ENCODE measurements around the gene ARGLU1.

DNA sequence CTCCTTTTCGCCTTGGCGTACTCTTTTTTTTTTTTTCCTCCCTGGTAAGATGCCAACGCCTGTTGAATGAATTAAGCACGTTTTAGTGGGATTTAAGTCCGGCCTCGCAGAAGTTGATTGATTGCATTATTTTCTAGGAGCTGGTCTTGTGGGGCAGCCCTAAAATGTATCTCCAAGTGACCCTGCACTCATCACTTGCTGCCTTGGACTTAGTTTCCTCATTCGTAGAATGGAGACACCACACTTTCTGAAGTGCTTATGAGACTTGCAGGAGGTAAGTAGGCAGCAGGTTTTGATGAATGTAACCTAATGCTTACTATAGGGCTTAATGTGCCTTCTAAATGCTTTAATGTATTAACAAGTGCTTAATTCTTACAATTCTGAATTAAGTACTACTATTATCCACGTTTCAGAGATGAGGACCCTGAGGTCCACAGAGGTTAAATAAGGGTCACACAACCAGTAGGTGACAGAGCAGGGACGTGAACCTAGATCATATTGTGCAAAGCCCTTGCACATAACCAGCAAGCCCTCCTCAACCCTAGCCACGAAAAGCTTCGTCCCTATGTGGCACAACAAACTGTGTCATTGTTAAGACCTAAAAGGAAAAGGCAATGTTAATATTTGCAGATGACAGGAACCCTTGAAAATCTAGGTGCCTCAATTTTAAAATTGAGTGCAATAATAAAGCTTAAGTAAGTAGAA lies 514 bp upstream of the ARGLU1 start:
- TF ChIP-seq EZH2 (IDR thresholded peaks at IDR 0.05; ENCODE audit: low read depth, unreplicated experiment) (no peak), EZH2phosphoT487 (IDR thresholded peaks at IDR 0.05; ENCODE audit: unreplicated experiment) (no peak), ZNF114 (CRISPR knock-in tag; IDR thresholded peaks at IDR 0.05) (no peak), POLR2AphosphoS5 (IDR thresholded peaks at IDR 0.05; ENCODE audit: low read depth) (no peak), JUNB (IDR thresholded peaks at IDR 0.05; ENCODE audit: unreplicated experiment) (no peak)
- TF ChIP-seq, protein P1, sequence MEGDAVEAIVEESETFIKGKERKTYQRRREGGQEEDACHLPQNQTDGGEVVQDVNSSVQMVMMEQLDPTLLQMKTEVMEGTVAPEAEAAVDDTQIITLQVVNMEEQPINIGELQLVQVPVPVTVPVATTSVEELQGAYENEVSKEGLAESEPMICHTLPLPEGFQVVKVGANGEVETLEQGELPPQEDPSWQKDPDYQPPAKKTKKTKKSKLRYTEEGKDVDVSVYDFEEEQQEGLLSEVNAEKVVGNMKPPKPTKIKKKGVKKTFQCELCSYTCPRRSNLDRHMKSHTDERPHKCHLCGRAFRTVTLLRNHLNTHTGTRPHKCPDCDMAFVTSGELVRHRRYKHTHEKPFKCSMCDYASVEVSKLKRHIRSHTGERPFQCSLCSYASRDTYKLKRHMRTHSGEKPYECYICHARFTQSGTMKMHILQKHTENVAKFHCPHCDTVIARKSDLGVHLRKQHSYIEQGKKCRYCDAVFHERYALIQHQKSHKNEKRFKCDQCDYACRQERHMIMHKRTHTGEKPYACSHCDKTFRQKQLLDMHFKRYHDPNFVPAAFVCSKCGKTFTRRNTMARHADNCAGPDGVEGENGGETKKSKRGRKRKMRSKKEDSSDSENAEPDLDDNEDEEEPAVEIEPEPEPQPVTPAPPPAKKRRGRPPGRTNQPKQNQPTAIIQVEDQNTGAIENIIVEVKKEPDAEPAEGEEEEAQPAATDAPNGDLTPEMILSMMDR (conservative IDR thresholded peaks at IDR 0.05; ENCODE audit: low read depth in 2 of 2) = no peak
- TF ChIP-seq, protein P2, sequence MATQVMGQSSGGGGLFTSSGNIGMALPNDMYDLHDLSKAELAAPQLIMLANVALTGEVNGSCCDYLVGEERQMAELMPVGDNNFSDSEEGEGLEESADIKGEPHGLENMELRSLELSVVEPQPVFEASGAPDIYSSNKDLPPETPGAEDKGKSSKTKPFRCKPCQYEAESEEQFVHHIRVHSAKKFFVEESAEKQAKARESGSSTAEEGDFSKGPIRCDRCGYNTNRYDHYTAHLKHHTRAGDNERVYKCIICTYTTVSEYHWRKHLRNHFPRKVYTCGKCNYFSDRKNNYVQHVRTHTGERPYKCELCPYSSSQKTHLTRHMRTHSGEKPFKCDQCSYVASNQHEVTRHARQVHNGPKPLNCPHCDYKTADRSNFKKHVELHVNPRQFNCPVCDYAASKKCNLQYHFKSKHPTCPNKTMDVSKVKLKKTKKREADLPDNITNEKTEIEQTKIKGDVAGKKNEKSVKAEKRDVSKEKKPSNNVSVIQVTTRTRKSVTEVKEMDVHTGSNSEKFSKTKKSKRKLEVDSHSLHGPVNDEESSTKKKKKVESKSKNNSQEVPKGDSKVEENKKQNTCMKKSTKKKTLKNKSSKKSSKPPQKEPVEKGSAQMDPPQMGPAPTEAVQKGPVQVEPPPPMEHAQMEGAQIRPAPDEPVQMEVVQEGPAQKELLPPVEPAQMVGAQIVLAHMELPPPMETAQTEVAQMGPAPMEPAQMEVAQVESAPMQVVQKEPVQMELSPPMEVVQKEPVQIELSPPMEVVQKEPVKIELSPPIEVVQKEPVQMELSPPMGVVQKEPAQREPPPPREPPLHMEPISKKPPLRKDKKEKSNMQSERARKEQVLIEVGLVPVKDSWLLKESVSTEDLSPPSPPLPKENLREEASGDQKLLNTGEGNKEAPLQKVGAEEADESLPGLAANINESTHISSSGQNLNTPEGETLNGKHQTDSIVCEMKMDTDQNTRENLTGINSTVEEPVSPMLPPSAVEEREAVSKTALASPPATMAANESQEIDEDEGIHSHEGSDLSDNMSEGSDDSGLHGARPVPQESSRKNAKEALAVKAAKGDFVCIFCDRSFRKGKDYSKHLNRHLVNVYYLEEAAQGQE (IDR thresholded peaks at IDR 0.05; ENCODE audit: unreplicated experiment) = no peak

Measured in GM23338 (cell line).